Stimulated activated CD8-positive, alpha-beta memory T cell treated with anti-CD3 and anti-CD28 coated beads, Interleukin-7, amount 100 ng/mL, for 1 hour (primary cell): Measurements from ENCODE around the gene KCTD16.

Experiments used
- DNase-seq, 2 donors: peaks; one replicate each; pipeline ENCODE4 v3.0.0-alpha.2; 2020; ENCODE audit warnings: low read depth in 2 of 2

KCTD16 gene

GRCh38 chr5:144403817-144404420 is 233.2 kb downstream of the KCTD16 start:
- no peak for DNase-seq

- DNase-seq = no peak
Observed at GRCh38 chr5:144404672-144405071, 234.0 kb downstream of the KCTD16 start.

- no peak for DNase-seq
Observed at GRCh38 chr5:144405991-144406390, 235.3 kb downstream of the KCTD16 start.

- DNase-seq = no peak
Observed at GRCh38 chr5:144406442-144406841, 235.8 kb downstream of the KCTD16 start.

- no peak for DNase-seq
Observed at GRCh38 chr5:144414202-144415029, 243.7 kb downstream of the KCTD16 start.

GRCh38 chr5:144416196-144416595 is 245.5 kb downstream of the KCTD16 start:
- DNase-seq = no peak

- no peak for DNase-seq
Observed at GRCh38 chr5:144418719-144419118, 248.0 kb downstream of the KCTD16 start.

GRCh38 chr5:144421411-144421810 is 250.7 kb downstream of the KCTD16 start:
- no peak for DNase-seq

- no peak for DNase-seq
Observed at GRCh38 chr5:144422018-144422727, 251.5 kb downstream of the KCTD16 start.

GRCh38 chr5:144427866-144428265 is 257.2 kb downstream of the KCTD16 start:
- DNase-seq = no peak

GRCh38 chr5:144428326-144428725 is 257.7 kb downstream of the KCTD16 start:
- no peak for DNase-seq

- DNase-seq = no peak
Observed at GRCh38 chr5:144429405-144429804, 258.7 kb downstream of the KCTD16 start.

GRCh38 chr5:144429905-144430304 is 259.2 kb downstream of the KCTD16 start:
- DNase-seq = no peak

GRCh38 chr5:144433140-144433822 is 262.6 kb downstream of the KCTD16 start:
- DNase-seq = no peak

- DNase-seq = no peak
Observed at GRCh38 chr5:144433893-144434292, 263.2 kb downstream of the KCTD16 start.

GRCh38 chr5:144436007-144436406 is 265.3 kb downstream of the KCTD16 start:
- DNase-seq = no peak

- no peak for DNase-seq
Observed at GRCh38 chr5:144438237-144438636, 267.6 kb downstream of the KCTD16 start.

- no peak for DNase-seq
Observed at GRCh38 chr5:144448457-144448856, 277.8 kb downstream of the KCTD16 start.

- no peak for DNase-seq
Observed at GRCh38 chr5:144451187-144451973, 280.7 kb downstream of the KCTD16 start.

- no peak for DNase-seq
Observed at GRCh38 chr5:144453753-144454152, 283.1 kb downstream of the KCTD16 start.

- DNase-seq = no peak
Observed at GRCh38 chr5:144457160-144457559, 286.5 kb downstream of the KCTD16 start.
